Measurements from ENCODE around the gene SH3GL2. TPM values are rescaled to one million over a fixed set of nuclear protein-coding genes. Genes with fewer than 3 reads are reported as not detected.

SH3GL2 gene
- total RNA-seq, 2 experiments from 2014 or later: not detected

DNA sequence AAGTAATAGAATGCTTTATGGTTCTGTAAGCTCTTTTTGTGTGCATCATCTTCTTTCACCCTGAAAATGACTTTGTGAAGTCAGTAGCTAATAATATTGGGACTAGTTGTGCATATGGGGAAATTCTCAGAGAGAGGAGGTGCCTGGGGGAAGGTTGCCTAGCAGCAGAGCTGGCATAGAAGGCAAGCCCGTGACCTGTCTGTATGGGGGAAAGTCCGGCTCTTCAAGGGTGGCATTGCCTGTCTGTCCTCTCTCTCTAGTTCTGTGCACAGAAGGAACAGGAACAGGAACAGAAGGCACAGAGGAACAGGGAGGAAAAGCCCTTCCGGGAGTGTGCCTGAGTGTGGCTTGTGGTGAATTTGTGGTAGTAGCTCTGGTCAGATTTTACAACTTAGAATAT lies 33.1 kb downstream of the SH3GL2 start:
- ChIA-PET POLR2A (no interaction called here), CTCF (no interaction called here)
- no peaks in the 10 kb centered on the region for H3K9me3 Mint-ChIP-seq (ENCODE audit: low read depth)
- ATAC-seq (no peak), DNase-seq (no peak)
- H3K27me3 Mint-ChIP-seq: no peaks in the 10 kb centered on the region
- intact Hi-C loops (cut with DNase I, micrococcal nuclease): no loop called here
- no peak overlapping the region for H3K4me3 Mint-ChIP-seq
- no peak overlapping the region for H3K27ac Mint-ChIP-seq
- no peaks in the 10 kb centered on the region for H3K4me1 Mint-ChIP-seq
- H3K36me3 Mint-ChIP-seq (ENCODE audit: low read depth): no peaks in the 10 kb centered on the region

DNA sequence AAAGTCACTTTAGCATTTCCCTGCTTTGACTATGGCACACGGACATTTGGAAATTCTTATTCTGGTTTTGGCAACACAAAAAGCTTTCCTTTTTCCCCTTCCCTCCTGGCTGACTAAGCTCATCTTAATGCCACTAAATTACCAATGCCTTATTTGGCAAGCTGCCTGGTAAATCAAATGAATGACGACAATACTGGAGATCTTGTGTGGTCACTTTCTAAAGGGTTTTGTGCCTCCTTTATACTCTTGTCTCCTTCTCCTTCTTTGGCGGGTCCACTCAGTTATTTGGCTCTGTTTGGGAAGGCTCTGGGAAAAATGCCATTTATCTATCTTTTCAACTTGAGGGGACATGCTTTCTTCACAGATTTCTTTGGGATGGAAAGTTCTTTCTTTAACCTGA lies 34.9 kb downstream of the SH3GL2 start:
- no peaks in the 10 kb centered on the region for H3K36me3 Mint-ChIP-seq (ENCODE audit: low read depth)
- CTCF ChIA-PET: no interaction called here
- H3K4me1 Mint-ChIP-seq: no peaks in the 10 kb centered on the region
- no peak overlapping the region for H3K27ac Mint-ChIP-seq
- intact Hi-C loops (cut with DNase I, micrococcal nuclease): no loop called here
- POLR2A ChIA-PET: no interaction called here
- H3K4me3 Mint-ChIP-seq: no peak overlapping the region
- no peaks in the 10 kb centered on the region for H3K9me3 Mint-ChIP-seq (ENCODE audit: low read depth)
- DNase-seq (no peak), ATAC-seq (no peak)
- H3K27me3 Mint-ChIP-seq: no peaks in the 10 kb centered on the region

GRCh38 chr9:17614250-17614649 lies 35.4 kb downstream of the SH3GL2 start:
- DNase-seq (no peak), ATAC-seq (no peak)
- Mint-ChIP-seq H3K4me1 (no peaks in the 10 kb centered on the region), H3K27ac (no peak overlapping the region), H3K36me3 (ENCODE audit: low read depth) (no peaks in the 10 kb centered on the region), H3K9me3 (ENCODE audit: low read depth) (no peaks in the 10 kb centered on the region), H3K4me3 (no peak overlapping the region), H3K27me3 (no peaks in the 10 kb centered on the region)
- ChIA-PET CTCF (no interaction called here), POLR2A (no interaction called here)
- intact Hi-C loops (cut with DNase I, micrococcal nuclease): no loop called here

- ChIA-PET POLR2A (no interaction called here), CTCF (interaction anchor here (0.6 kb wide), 1 partner anchor 205 kb away, joined by 3 read pairs; no protein-coding TSS in a partner anchor)
- Mint-ChIP-seq H3K27ac (no peak overlapping the region), H3K9me3 (ENCODE audit: low read depth) (no peaks in the 10 kb centered on the region), H3K36me3 (ENCODE audit: low read depth) (no peaks in the 10 kb centered on the region), H3K4me1 (no peaks in the 10 kb centered on the region), H3K27me3 (no peaks in the 10 kb centered on the region), H3K4me3 (no peak overlapping the region)
- ATAC-seq (no peak), DNase-seq (no peak)
- intact Hi-C loops (cut with DNase I, micrococcal nuclease): no loop called here
Measured at GRCh38 chr9:17614903-17615302, 36.0 kb downstream of the SH3GL2 start.

- ATAC-seq (no peak), DNase-seq (no peak)
- peaks cover 3% of the 10 kb centered on the region for H3K9me3 Mint-ChIP-seq (ENCODE audit: low read depth)
- H3K27me3 Mint-ChIP-seq: no peaks in the 10 kb centered on the region
- ChIA-PET CTCF (no interaction called here), POLR2A (no interaction called here)
- H3K36me3 Mint-ChIP-seq (ENCODE audit: low read depth): no peaks in the 10 kb centered on the region
- intact Hi-C loops (cut with DNase I, micrococcal nuclease): no loop called here
- no peak overlapping the region for H3K27ac Mint-ChIP-seq
- H3K4me1 Mint-ChIP-seq: no peaks in the 10 kb centered on the region
- no peak overlapping the region for H3K4me3 Mint-ChIP-seq
Measured at GRCh38 chr9:17622141-17622540, 43.3 kb downstream of the SH3GL2 start.

- H3K36me3 Mint-ChIP-seq (ENCODE audit: low read depth): no peaks in the 10 kb centered on the region
- H3K27ac Mint-ChIP-seq: no peak overlapping the region
- DNase-seq (no peak), ATAC-seq (no peak)
- intact Hi-C loops (cut with DNase I, micrococcal nuclease): no loop called here
- H3K27me3 Mint-ChIP-seq: no peaks in the 10 kb centered on the region
- H3K9me3 Mint-ChIP-seq (ENCODE audit: low read depth): peaks cover 3% of the 10 kb centered on the region
- POLR2A ChIA-PET: no interaction called here
- CTCF ChIA-PET: no interaction called here
- no peaks in the 10 kb centered on the region for H3K4me1 Mint-ChIP-seq
- H3K4me3 Mint-ChIP-seq: no peak overlapping the region
Measured at GRCh38 chr9:17622749-17623148, 43.9 kb downstream of the SH3GL2 start.

GRCh38 chr9:17623965-17624364 lies 45.1 kb downstream of the SH3GL2 start:
- H3K4me3 Mint-ChIP-seq: no peak overlapping the region
- intact Hi-C loops (cut with DNase I, micrococcal nuclease): no loop called here
- ATAC-seq (no peak), DNase-seq (no peak)
- peaks cover 3% of the 10 kb centered on the region for H3K9me3 Mint-ChIP-seq (ENCODE audit: low read depth)
- ChIA-PET POLR2A (no interaction called here), CTCF (no interaction called here)
- H3K4me1 Mint-ChIP-seq: no peaks in the 10 kb centered on the region
- H3K36me3 Mint-ChIP-seq (ENCODE audit: low read depth): no peaks in the 10 kb centered on the region
- H3K27ac Mint-ChIP-seq: no peak overlapping the region
- no peaks in the 10 kb centered on the region for H3K27me3 Mint-ChIP-seq

DNA sequence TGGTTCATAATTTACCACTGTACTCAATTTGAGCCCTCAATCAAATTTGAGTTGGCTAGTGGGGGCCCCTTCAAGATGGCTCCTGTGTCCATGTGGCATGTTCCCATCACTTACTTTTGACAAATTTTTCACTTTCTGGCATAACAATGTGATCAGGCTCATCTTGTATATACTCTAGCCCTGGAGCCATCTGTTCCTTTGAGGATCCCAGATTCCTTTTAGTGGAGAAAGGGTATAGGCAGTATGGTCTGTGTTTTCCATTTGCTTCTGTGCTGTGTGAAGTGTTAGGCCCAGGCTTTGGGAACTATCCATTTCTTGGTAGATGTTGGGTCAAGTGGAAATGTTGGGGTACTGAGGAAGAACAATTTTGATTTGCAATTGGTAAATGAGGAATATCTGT lies 45.7 kb downstream of the SH3GL2 start:
- POLR2A ChIA-PET: no interaction called here
- no peak for ATAC-seq
- H3K9me3 Mint-ChIP-seq (ENCODE audit: low read depth): peaks cover 3% of the 10 kb centered on the region
- intact Hi-C loops (cut with DNase I, micrococcal nuclease): no loop called here
- H3K36me3 Mint-ChIP-seq (ENCODE audit: low read depth): no peaks in the 10 kb centered on the region
- no peaks in the 10 kb centered on the region for H3K27me3 Mint-ChIP-seq
- no peak overlapping the region for H3K27ac Mint-ChIP-seq
- CTCF ChIA-PET: no interaction called here
- no peak for DNase-seq
- H3K4me1 Mint-ChIP-seq: no peaks in the 10 kb centered on the region
- no peak overlapping the region for H3K4me3 Mint-ChIP-seq

DNA sequence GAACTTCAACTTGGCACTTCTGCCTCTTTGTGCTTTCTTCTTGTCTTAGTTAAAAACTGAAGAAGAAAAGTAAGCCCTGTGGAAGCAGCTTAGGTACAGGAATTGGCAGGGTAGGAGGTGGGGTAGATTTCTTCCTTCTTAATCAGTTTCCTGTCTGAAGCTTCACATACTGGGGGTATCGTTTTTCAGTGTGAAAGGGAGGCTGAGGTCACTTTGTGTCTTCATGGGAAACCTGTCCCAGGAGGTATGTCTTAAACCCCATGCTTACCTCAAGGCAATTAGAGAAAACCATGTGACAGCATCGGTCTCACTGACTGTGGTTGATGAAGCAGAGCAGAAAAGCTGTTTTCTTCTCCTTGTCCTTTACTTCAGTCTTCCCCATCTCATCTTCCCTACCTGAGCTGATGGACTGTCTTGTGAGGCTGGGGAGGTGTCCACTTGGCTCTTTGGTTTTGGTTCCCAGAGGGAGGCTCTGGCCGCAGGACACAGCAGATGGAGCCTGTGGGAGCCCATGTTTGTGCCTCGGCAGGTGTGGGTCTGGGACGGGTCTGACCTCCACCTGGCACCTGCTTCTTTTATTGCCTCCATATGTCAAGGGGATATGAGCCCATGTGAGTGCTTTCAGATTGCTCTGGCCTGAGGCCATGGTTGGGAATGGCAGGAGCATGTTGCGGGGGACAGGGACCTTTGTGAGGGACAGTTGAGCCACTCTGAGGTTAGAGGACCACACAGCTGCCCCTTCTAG lies 47.0 kb downstream of the SH3GL2 start:
- H3K27ac Mint-ChIP-seq: no peak overlapping the region
- H3K9me3 Mint-ChIP-seq (ENCODE audit: low read depth): no peaks in the 10 kb centered on the region
- no peak for ATAC-seq
- ChIA-PET CTCF (interaction anchor here (0.7 to 0.9 kb wide), 2 partner anchors 9 to 562 kb away, joined by 3 read pairs; no protein-coding TSS in a partner anchor), POLR2A (no interaction called here)
- no peak overlapping the region for H3K4me3 Mint-ChIP-seq
- intact Hi-C loops (cut with DNase I, micrococcal nuclease): no loop called here
- no peaks in the 10 kb centered on the region for H3K27me3 Mint-ChIP-seq
- no peaks in the 10 kb centered on the region for H3K4me1 Mint-ChIP-seq
- H3K36me3 Mint-ChIP-seq (ENCODE audit: low read depth): no peaks in the 10 kb centered on the region
- DNase-seq: no peak

GRCh38 chr9:17627641-17628040 lies 48.8 kb downstream of the SH3GL2 start:
- CTCF ChIA-PET: interaction anchor here (1.2 kb wide), 1 partner anchor 11 kb away, joined by 6 read pairs; no protein-coding TSS in a partner anchor
- ATAC-seq: no peak
- POLR2A ChIA-PET: no interaction called here

GRCh38 chr9:17628624-17629023 lies 49.8 kb downstream of the SH3GL2 start:
- ChIA-PET CTCF (interaction anchor here (1.2 kb wide), 1 partner anchor 12 kb away, joined by 6 read pairs; no protein-coding TSS in a partner anchor), POLR2A (no interaction called here)
- Mint-ChIP-seq H3K27ac (no peak overlapping the region), H3K36me3 (ENCODE audit: low read depth) (no peaks in the 10 kb centered on the region), H3K27me3 (no peaks in the 10 kb centered on the region), H3K4me3 (no peak overlapping the region), H3K4me1 (no peaks in the 10 kb centered on the region), H3K9me3 (ENCODE audit: low read depth) (no peaks in the 10 kb centered on the region)
- intact Hi-C loops (cut with DNase I, micrococcal nuclease): no loop called here
- ATAC-seq (no peak), DNase-seq (no peak)

More at GRCh38 chr9:17627641-17628040, 48.8 kb downstream of the SH3GL2 start:
- intact Hi-C loops (cut with DNase I, micrococcal nuclease): no loop called here
- DNase-seq: no peak
- Mint-ChIP-seq H3K9me3 (ENCODE audit: low read depth) (no peaks in the 10 kb centered on the region), H3K4me3 (no peak overlapping the region), H3K36me3 (ENCODE audit: low read depth) (no peaks in the 10 kb centered on the region), H3K27me3 (no peaks in the 10 kb centered on the region), H3K27ac (no peak overlapping the region), H3K4me1 (no peaks in the 10 kb centered on the region)

- DNase-seq (no peak), ATAC-seq (no peak)
- Mint-ChIP-seq H3K27me3 (no peaks in the 10 kb centered on the region), H3K27ac (no peak overlapping the region), H3K9me3 (ENCODE audit: low read depth) (no peaks in the 10 kb centered on the region), H3K4me1 (no peaks in the 10 kb centered on the region), H3K36me3 (ENCODE audit: low read depth) (no peaks in the 10 kb centered on the region), H3K4me3 (no peak overlapping the region)
- intact Hi-C loops (cut with DNase I, micrococcal nuclease): no loop called here
- ChIA-PET POLR2A (no interaction called here), CTCF (no interaction called here)
Measured at GRCh38 chr9:17630531-17630949, 51.7 kb downstream of the SH3GL2 start.
